GM21367 (cell line): ENCODE results near the gene DNAJC7.
A peak's percentile ranks its signal among the peaks of the same experiment; 100 is the strongest.
"Not testable (repeated sequence)": the region's sequence is repeated elsewhere in the genome, so short reads cannot be mapped to it uniquely, and the experiment has no call there.

Source experiments
- ATAC-seq: cut with Tn5 transposase; IDR thresholded peaks from one replicate; pipeline ENCODE4 v1.9.1; 2021; ENCODE audit not compliant: unreplicated experiment

The DNAJC7 gene

DNA sequence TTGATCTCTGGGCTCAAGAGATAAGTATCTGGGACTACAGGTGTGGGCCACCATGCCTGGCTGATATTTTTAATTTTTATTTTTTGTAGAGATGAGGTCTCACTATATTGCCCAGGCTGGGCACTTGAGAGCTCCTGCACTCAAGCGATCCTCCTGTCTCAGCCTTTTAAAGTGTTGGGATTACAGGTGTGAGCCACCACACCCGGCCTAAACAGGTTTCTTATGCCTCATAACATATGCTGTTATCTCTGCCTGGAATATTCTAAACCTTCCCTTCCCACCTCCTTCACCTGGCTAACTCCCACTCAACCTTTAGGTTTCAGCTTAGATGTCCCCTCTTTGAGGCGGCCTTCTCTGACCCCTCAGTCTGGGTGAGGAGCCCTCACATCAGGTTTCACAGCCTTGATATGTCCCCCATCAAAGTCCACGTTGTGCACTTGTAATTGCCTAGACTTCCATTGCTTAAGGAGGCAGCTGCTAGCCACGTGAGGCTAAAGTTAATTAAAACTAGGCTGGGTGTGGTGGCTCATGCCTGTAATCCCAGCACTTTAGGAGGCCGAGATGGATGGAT lies 59.3 kb downstream of the DNAJC7 start:
- no peak for ATAC-seq

DNA sequence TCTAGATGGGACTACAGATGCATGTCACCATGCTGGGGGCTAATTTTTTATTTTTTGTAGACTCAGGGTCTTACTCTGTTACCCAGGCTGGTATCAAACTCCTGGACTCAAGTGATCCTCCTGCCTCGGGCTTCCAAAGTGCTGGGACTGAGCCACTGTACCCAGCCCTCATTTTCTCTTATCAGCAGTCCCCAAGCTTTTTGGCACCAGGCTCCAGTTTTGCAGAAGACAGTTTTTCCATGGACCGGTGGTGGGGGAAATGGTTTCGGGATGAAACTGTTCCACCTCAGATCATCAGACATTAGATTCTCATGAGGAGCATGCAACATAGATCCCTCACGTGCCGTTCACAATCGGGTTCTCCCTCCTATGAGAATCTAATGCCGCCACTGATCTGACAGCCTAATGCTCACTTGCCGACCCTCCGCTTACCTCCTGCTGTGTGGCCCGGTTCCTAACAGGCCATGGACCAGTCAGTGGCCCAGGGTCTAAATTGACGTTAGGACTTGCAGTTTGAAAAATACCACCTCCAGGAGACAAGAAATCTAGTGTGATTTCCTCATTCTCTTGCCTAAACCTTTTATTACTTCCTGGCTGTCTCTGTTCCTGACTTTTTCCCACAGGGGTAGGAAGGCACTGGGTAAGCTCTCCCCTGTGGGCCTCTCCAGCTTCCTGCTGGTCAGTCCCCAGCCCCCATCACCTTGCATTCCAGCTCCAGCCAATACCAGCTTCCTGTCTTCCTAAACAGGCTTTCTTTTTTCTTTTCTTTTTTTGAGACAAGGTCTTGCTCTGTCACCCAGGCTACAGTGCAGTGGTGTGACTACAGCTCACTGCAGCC lies 60.0 kb downstream of the DNAJC7 start:
- ATAC-seq, result no peak

DNA sequence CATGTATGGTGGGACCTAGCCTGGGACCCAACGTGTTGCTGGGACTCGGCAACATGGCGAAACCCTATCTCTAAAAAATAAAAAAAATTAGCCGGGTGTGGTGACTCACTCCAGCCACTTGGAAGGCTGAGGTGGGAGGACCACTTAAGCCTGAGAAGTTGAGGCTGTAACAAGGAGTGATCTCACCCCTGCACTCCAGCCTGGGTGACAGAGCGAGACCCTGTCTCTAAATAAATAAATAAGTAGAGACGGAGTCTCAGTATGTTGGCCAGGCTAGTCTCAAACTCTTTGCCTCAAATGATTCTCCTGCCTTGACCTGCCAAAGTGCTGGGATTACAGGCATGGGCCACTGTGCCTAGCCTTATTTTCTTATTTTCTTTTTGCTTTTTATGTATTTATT lies 60.7 kb downstream of the DNAJC7 start:
- no peak for ATAC-seq

- ATAC-seq, result no peak
Observed at GRCh38 chr17:41948762-41949460, 68.3 kb downstream of the DNAJC7 start.

- no peak for ATAC-seq
Observed at GRCh38 chr17:41944943-41945342, 72.3 kb downstream of the DNAJC7 start.

DNA sequence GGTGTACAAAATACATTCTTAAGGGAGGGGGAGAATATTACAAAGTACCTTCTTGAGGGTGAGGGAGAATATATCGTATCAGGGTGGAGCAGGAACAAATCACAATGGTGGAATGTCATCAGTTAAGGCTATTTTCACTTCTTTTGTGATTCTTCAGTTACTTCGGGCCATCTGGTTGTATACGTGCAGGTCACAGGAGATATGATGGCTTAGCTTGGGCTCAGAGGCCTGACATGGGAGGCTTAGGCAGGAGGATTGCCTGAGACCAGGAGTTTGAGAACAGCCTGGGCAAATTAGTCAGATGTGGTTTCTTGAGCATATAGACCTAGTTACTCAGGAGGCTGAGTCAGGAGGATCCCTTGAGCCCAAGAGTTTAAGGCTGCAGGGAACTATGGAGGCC lies 73.7 kb downstream of the DNAJC7 start:
- ATAC-seq, result no peak

- no peak for ATAC-seq
Observed at GRCh38 chr17:41942626-41943373, 74.4 kb downstream of the DNAJC7 start.

DNA sequence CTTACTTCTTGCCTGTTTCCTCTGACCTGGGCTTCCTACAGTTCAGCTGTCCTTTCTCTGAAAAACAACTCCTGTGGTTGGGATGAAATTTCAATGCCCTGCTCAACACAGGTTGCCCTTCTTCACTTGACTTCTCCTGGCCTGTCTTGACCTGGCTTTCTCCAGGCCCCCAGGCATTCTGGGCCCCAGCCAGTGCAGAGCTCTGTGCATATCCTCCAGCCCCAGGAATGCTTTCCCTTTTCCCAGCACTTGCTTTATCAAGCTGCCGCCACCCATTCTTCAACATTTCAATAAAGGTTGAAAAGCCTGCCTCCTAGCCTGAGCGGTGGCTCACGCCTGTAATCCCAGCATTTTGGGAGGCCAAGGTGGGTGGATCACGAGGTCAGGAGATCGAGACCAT lies 76.1 kb downstream of the DNAJC7 start:
- ATAC-seq, result no peak

DNA sequence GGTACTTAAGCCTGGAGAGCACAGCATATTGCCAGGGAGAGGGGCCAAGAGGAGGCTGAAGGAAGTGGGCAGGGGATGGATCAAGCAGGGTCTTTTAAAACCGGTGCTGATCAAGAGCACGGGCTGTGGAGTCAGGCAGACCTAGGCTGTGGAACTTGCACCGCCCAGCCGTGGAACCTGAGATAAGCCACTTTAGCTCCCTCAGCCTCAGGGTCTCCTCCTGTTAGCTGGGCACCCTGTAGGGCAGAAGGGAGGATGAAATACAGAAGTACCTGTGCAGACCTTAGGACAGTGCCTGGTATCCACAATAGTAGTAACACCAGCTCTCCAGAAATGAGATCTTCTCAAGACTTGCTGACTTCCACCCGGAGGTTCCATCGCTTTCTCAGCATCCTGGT lies 77.5 kb downstream of the DNAJC7 start:
- no peak for ATAC-seq

- no peak for ATAC-seq
Observed at GRCh38 chr17:41939044-41939692, 78.1 kb downstream of the DNAJC7 start.

DNA sequence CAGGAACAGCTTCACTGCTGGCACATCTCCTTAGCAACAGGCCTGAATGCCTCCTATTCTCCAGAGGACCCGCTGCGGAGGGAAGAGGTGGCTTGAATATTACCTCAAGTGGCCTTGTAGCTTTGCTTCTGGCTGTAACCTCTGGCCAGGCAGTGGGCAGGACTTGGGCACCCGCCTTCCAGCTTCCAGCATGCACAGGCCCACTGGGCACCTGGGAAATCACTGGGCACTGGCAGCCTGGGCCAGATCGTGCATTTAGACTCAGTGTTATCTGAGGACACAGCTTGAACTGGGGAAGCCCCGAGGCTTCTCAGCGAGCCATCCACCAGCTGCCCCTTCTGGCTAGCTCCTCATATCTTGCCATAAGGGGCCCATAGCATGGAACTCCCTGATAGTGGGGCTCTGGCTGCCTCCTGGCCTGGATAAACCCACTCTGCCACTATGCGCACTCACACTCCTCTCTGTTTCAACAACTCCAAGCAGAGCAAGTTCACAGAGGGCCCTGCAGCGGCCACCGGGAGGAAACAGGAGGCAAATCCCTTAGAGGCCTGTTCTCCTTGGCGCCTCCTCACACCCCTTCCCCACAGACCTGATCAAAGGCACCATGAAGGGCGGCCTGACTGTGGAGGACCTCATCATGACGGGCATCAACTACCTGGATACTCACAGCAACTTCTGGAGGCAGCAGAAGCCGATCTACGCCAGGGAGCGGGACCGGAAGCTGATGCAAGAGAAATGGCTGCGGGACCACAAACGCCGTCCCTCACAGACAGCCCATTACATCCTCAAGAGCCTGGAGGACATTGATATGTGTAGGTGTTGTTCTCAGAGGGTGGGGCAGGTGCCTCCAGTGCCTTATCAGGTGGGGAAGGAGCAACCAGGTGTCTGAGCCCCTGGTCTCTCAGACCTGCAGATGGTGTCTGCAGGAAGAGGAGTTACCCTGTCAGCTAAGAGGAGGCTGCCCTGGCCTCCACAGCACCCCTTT lies 79.0 kb downstream of the DNAJC7 start:
- ATAC-seq, result no peak

DNA sequence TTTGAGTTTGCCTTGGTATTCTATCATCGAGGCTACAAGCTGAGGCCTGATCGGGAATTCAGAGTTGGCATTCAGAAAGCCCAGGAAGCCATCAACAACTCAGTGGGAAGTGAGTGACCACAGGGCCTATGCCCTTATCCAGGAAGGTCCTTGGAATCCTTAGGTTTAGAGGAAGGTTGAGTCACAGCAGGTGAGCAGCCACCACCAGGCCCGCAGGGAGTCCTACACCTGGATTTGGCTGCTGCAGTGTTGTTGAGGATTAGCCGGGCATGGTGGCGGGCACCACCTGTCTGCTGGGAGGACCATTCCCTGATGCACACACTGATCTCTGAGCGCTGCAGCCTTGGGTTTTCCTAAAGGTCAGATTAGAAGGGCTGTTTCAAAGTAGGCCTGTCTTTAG lies 81.6 kb downstream of the DNAJC7 start:
- ATAC-seq, result no peak

DNA sequence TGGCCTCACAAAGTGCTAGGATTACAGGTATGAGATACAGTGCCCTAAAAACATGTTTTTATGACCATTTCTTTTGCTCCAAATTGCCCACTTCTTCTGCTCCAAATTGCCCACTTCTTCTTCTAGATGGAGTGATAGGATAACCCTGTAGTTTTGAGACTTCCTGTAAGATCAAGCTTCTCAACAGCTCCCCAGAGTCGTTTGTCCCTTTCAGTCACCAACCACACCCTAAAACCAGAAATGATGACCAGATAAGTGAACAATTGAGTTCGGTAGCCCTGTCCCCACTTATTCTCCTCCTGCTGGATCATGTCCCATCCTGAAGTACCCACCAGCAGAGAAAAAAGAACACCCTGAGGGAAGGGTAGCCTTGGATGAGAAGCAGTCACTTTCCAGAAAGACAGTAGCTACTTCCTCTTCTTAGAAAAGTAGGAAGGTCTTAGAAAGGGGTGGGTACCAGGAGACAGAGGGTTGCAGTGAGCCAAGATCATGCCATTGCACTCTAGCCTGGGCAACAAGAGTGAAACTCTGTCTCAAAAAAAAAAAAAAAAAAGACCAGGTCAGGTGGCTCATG lies 84.3 kb downstream of the DNAJC7 start:
- no peak for ATAC-seq

DNA sequence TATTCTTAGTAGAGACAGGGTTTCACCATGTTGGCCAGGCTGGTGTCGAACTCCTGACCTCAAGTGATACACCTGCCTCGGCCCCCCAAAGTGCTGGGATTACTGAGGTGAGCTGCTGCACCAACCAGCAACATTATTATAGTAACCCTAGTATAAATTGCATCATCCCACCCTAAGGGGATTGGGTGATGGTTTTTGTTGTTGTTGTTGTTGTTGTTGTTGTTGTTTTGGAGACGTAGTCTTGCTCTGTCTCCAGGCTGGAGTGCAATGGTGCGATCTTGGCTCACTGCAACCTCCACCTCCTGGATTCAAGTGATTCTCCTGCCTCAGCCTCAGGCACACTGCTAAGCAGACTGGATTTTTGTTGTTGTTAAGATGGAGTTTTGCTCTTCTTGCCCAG lies 85.5 kb downstream of the DNAJC7 start:
- ATAC-seq, result not testable (repeated sequence)

- ATAC-seq, result not testable (repeated sequence)
Observed at GRCh38 chr17:41930833-41931156, 86.4 kb downstream of the DNAJC7 start.

DNA sequence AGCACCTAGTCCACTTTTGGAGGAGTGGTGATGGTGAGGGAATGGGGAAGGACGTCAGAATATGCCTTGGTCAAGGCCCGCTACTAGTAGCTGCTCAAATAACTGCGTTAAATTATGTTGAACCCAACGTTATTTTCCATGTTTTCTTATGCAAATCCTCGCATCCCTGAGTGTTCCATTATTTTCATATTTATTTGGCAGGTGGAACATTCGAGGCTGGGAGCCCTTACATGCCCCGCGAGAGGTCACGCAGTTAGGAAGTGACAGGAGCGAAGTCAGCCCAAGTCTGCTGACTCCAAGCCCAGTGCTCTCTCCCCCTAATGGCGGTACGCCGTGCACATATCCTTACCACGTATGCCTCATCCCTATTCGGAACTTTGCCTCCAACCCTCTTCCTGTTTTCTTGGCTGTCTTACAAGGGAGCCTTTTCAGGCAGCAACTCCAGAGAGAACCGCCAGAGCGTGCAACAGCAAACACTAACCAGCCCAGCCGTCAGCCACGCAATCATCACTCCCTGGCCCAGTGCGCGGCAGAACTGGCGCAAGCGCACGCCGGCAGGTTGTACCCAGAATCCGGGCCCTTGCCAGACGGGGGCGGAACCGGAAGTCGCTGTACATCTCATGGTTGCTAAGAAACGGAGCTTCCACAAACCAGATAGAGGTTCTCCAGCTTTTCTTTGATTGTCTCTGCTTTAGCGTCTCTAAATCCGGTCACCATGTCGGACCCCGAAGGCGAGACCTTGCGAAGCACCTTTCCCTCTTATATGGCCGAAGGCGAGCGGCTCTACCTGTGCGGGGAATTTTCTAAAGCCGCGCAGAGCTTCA lies 87.0 kb downstream of the DNAJC7 start, which contains the start of gene ODAD4:
Gene ODAD4, plus strand, starts transcription at position 609 of the 824 bp plus-strand sequence. Its CDS starts 107 bp downstream, at position 716.
- ATAC-seq, result peak; percentile 84

DNA sequence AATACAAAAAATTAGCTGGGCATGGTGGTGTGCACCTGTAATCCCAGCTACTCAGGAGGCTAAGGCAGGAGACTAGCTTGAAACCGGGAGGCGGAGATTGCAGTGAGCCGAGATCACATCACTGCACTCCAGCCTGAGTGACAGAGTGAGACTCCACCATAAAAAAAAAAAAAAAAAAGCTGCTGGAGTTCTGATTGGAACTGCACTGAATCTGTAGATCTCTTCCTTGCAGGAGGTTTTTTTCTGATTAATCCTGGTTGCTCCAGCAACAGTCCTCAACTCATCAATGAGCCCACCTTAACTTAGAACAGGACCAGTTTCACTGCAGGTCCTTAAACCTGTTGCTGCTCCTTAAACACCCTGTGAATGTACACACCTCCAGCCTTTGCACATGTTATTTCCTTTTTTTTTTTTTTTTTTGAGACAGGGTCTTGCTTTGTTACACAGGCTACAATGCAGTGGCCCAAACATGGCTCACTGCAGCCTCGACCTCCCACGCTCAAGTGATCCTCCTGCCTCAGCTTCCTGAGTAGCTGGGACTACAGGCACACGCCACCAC lies 88.5 kb downstream of the DNAJC7 start:
- ATAC-seq, result no peak
